SH-SY5Y (cell line): ENCODE measurements around the gene LRRC27.

Source experiments
- GATA2 ChIP-seq: IDR thresholded peaks from 2 replicates; pipeline ENCODE4 v1.6.1; 2011; ENCODE audit warnings: mild to moderate bottlenecking, low read depth, low read length
- GATA3 ChIP-seq: IDR thresholded peaks from 2 replicates; pipeline ENCODE4 v1.6.1; 2011; ENCODE audit warnings: low read depth, mild to moderate bottlenecking, low read length, moderate library complexity

DNA sequence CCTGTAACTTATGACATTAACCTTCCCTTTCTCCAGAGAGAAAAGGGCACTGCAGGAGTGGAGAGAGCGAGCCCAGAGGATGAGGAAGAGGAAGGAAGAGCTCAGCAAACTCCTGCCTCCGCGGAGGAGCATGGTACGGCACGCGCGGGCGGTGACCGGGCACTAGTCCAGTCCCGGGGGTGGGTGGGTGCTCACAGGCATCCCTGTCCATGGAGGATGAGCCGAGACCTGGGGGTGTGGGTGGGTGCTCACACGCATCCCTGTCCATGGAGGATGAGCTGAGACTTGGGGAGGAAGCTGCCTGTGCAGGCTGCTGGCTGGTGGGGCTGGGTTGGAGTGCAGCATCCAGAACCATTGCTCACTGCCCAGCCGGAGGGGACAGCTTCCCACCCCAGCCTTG lies 23.8 kb downstream of the LRRC27 start:
- TF ChIP-seq GATA2, result no peak
- TF ChIP-seq GATA3, result no peak
